ENCODE results near the gene PLEKHA7.

PLEKHA7 gene

GRCh38 chr11:16883174-16883573 is 131.0 kb downstream of the PLEKHA7 start:
- H3K27me3 Mint-ChIP-seq (ENCODE audit: low read depth, poor library complexity), result peaks cover 17% of the 10 kb centered on the region
- DNase-seq, result no peak
- H3K9me3 Mint-ChIP-seq, result peaks cover 8% of the 10 kb centered on the region
- no peak overlapping the region for H3K27ac Mint-ChIP-seq
- no peaks in the 10 kb centered on the region for H3K36me3 Mint-ChIP-seq (ENCODE audit: low read depth)
- TF ChIP-seq CTCF (IDR thresholded peaks at IDR 0.05), result no peak
- H3K4me1 Mint-ChIP-seq, result peaks cover 8% of the 10 kb centered on the region
- no peak overlapping the region for H3K4me3 Mint-ChIP-seq

- Mint-ChIP-seq H3K4me3 (no peak overlapping the region), H3K4me1 (peaks cover 16% of the 10 kb centered on the region), H3K9me3 (peaks cover 3% of the 10 kb centered on the region), H3K27me3 (ENCODE audit: low read depth, poor library complexity) (peaks cover 13% of the 10 kb centered on the region), H3K36me3 (ENCODE audit: low read depth) (no peaks in the 10 kb centered on the region), H3K27ac (no peak overlapping the region)
- DNase-seq, result no peak
- TF ChIP-seq CTCF (IDR thresholded peaks at IDR 0.05), result no peak
Measured at GRCh38 chr11:16881766-16882165, 132.4 kb downstream of the PLEKHA7 start.

- Mint-ChIP-seq H3K36me3 (ENCODE audit: low read depth) (no peaks in the 10 kb centered on the region), H3K27ac (peak overlapping the region; percentile 14), H3K27me3 (ENCODE audit: low read depth, poor library complexity) (peaks cover 11% of the 10 kb centered on the region), H3K4me3 (no peak overlapping the region), H3K9me3 (no peaks in the 10 kb centered on the region), H3K4me1 (peaks cover 21% of the 10 kb centered on the region)
- no peak for TF ChIP-seq CTCF (IDR thresholded peaks at IDR 0.05)
- peak; percentile 18 for DNase-seq
Measured at GRCh38 chr11:16881074-16881709, 133.0 kb downstream of the PLEKHA7 start.

- Mint-ChIP-seq H3K9me3 (no peaks in the 10 kb centered on the region), H3K4me3 (no peak overlapping the region), H3K27me3 (ENCODE audit: low read depth, poor library complexity) (peaks cover 11% of the 10 kb centered on the region), H3K36me3 (ENCODE audit: low read depth) (no peaks in the 10 kb centered on the region), H3K27ac (no peak overlapping the region), H3K4me1 (peaks cover 23% of the 10 kb centered on the region)
- no peak for DNase-seq
- TF ChIP-seq CTCF (IDR thresholded peaks at IDR 0.05), result no peak
Measured at GRCh38 chr11:16880184-16880801, 133.9 kb downstream of the PLEKHA7 start.

- DNase-seq, result no peak
- Mint-ChIP-seq H3K9me3 (no peaks in the 10 kb centered on the region), H3K4me1 (peaks cover 23% of the 10 kb centered on the region)
Measured at GRCh38 chr11:16879690-16880089, 134.5 kb downstream of the PLEKHA7 start.

More at GRCh38 chr11:16879690-16880089, 134.5 kb downstream of the PLEKHA7 start:
- Mint-ChIP-seq H3K36me3 (ENCODE audit: low read depth) (no peaks in the 10 kb centered on the region), H3K27me3 (ENCODE audit: low read depth, poor library complexity) (peaks cover 11% of the 10 kb centered on the region), H3K27ac (no peak overlapping the region), H3K4me3 (no peak overlapping the region)
- TF ChIP-seq CTCF (IDR thresholded peaks at IDR 0.05), result no peak
